Heart left ventricle (tissue), 13 donors: ENCODE measurements around the gene TMEM143.

Source experiments
- POLR2A ChIP-seq, 2 donors: fragments of 450-650 bp; IDR thresholded peaks; one replicate each; pipeline ENCODE4 v1.6.1; 2017; ENCODE audit warnings: antibody characterized with exemption in 2 of 2, mild to moderate bottlenecking in 2 of 2, moderate library complexity in 2 of 2
- TF ChIP-seq, protein P1 (sequence below), 12 donors: fragments of 200-600 bp; sonication (generic) in 4 of 12; IDR thresholded peaks; one replicate each; pipeline versions ENCODE4 v1.5.0 to v1.8.0; 2018 to 2022; ENCODE audit warnings: antibody characterized with exemption in 12 of 12, mild to moderate bottlenecking in 5 of 12
- donor health status: ischemic (EF 13 %, LVEDD 7.1; RV severe dilation, severe dysfunction).
- donor health status: DM: no; HTN: yes; CAD: no.
- donor health status: DM: no; HTN: no; CAD: no.
- donor health status: ischemic (EF 25% LVEDD 6.9; RV normal size, moderate dysfunction).
- donor health status: ischemic (EF 25% LVEDD 5.7; RV mildly dilated, moderate dysfunction).
- donor health status: ischemic (EF 35%, LVEDD 5.7; RV mildly dilated, moderate dysfunction).
- donor health status: nonischemic (EF 11% LVEDD 7.7; RV severe dilation, severe dysfunction).
- donor health status: DM: yes; HTN: yes; CAD: no.
- donor health status: PGD.
- donor health status: ischemic (EF 29% LVEDD 5.4; RV normal size, mild dysfunction).
- donor health status: nonischemic (EF 23%, LVEDD 6.1; RV moderate dilation, normal function).

DNA sequence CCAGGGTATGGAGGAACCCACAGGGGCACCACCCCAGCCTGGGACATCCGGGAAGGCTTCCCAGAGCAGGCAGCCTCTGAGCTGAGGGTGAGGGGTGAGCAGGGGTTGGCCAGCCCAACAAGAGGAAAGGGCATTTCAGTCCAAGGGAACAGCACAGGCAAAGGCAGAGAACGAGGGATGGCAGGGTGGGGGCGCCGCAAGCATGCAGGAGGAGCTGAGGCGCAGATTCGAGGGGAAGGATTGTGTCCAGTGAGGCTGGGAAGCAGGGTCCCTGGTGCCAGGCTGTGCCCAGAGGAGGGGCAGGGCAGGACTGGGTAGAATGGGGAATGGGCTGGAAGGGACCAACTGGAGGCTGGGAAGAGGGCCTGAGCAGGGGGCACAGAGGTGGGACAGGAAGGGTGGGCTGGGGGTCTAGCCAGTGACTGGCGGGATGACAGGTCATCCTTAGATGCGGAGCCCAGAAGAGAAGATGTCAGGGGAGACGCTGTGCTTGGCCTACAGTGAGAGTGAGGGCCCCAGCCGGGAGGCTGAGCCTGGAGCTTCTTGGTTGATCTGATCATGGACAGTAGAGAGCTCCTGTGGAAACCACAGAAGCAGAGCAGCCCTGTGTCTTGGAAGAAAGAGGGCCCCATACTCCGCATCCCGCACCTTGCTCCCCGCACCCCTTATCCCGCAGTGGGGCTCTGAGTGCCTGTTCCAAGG, 24.8 kb downstream of the TMEM143 start:
- no peak for TF ChIP-seq POLR2A (IDR thresholded peaks at IDR 0.05)
- TF ChIP-seq, protein P1, sequence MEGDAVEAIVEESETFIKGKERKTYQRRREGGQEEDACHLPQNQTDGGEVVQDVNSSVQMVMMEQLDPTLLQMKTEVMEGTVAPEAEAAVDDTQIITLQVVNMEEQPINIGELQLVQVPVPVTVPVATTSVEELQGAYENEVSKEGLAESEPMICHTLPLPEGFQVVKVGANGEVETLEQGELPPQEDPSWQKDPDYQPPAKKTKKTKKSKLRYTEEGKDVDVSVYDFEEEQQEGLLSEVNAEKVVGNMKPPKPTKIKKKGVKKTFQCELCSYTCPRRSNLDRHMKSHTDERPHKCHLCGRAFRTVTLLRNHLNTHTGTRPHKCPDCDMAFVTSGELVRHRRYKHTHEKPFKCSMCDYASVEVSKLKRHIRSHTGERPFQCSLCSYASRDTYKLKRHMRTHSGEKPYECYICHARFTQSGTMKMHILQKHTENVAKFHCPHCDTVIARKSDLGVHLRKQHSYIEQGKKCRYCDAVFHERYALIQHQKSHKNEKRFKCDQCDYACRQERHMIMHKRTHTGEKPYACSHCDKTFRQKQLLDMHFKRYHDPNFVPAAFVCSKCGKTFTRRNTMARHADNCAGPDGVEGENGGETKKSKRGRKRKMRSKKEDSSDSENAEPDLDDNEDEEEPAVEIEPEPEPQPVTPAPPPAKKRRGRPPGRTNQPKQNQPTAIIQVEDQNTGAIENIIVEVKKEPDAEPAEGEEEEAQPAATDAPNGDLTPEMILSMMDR (IDR thresholded peaks at IDR 0.05): no peak
